GM23248 (cell line): Measurements from ENCODE around the gene C1orf87. TPM values are rescaled to one million over a fixed set of nuclear protein-coding genes. Genes with fewer than 3 reads are reported as not detected.

Experiments used
- DNase-seq: peaks from one replicate; pipeline ENCODE4 v3.0.0-alpha.2; 2015
- H2AFZ ChIP-seq: fragments of 200-600 bp; sonication (generic); 2 replicates; pipeline ENCODE4 v1.6.1; 2016; ENCODE audit warnings: antibody characterized with exemption
- H3F3A ChIP-seq: fragments of 200-600 bp; sonication (generic); 2 replicates; pipeline ENCODE4 v1.6.1; 2016; ENCODE audit warnings: mild to moderate bottlenecking, antibody characterized with exemption, mixed run types; ENCODE audit not compliant: insufficient read depth
- H3K27ac ChIP-seq: fragments of 200-600 bp; sonication (generic); 2 replicates; pipeline ENCODE4 v1.5.1; 2016; ENCODE audit warnings: mild to moderate bottlenecking
- H3K27me3 ChIP-seq: fragments of 200-600 bp; sonication (generic); replicated peaks from 2 replicates; pipeline ENCODE4 v1.6.1; 2016; ENCODE audit warnings: mild to moderate bottlenecking; ENCODE audit not compliant: insufficient read depth
- H3K36me3 ChIP-seq: fragments of 200-600 bp; sonication (generic); 2 replicates; pipeline ENCODE4 v1.6.1; 2016; ENCODE audit warnings: low read depth, mild to moderate bottlenecking
- H3K4me1 ChIP-seq: fragments of 200-600 bp; sonication (generic); 2 replicates; pipeline ENCODE4 v1.6.1; 2016; ENCODE audit warnings: mild to moderate bottlenecking; ENCODE audit not compliant: insufficient read depth
- H3K4me2 ChIP-seq: fragments of 200-600 bp; sonication (generic); one replicate; pipeline ENCODE4 v1.6.1; 2016; ENCODE audit warnings: mild to moderate bottlenecking; ENCODE audit not compliant: unreplicated experiment
- H3K4me3 ChIP-seq: fragments of 200-600 bp; sonication (generic); 2 replicates; pipeline ENCODE4 v1.5.1; 2016; ENCODE audit warnings: mild to moderate bottlenecking
- H3K79me2 ChIP-seq: fragments of 200-600 bp; sonication (generic); 2 replicates; pipeline ENCODE4 v1.6.1; 2016; ENCODE audit warnings: mild to moderate bottlenecking; ENCODE audit not compliant: insufficient read depth
- H3K9ac ChIP-seq: fragments of 200-600 bp; sonication (generic); 2 replicates; pipeline ENCODE4 v1.6.1; 2016; ENCODE audit warnings: mild to moderate bottlenecking
- H3K9me2 ChIP-seq: fragments of 200-600 bp; sonication (generic); 2 replicates; pipeline ENCODE4 v1.6.1; 2016; ENCODE audit warnings: mixed run types, mild to moderate bottlenecking, moderate library complexity; ENCODE audit not compliant: insufficient read depth
- H3K9me3 ChIP-seq: fragments of 200-600 bp; sonication (generic); one replicate; pipeline ENCODE4 v1.6.1; 2017; ENCODE audit warnings: low read depth
- H4K20me1 ChIP-seq: fragments of 200-600 bp; sonication (generic); 2 replicates; pipeline ENCODE4 v1.6.0; 2016; ENCODE audit not compliant: insufficient read depth
- EZH2 ChIP-seq: fragments of 200-600 bp; sonication (generic); IDR thresholded peaks from 2 replicates; pipeline ENCODE4 v1.6.1; 2018; ENCODE audit warnings: antibody characterized with exemption, mild to moderate bottlenecking; ENCODE audit not compliant: insufficient read depth, poor library complexity, severe bottlenecking
- EZH2phosphoT487 ChIP-seq: fragments of 200-600 bp; sonication (generic); IDR thresholded peaks from 2 replicates; pipeline ENCODE4 v1.6.1; 2018; ENCODE audit warnings: antibody characterized with exemption, moderate library complexity, mild to moderate bottlenecking, low read depth; ENCODE audit not compliant: insufficient read depth
- WGBS, 2 experiments: methylation state at CpG; one replicate each; pipeline ENCODE4 v1.1.6; 2015 to 2017; ENCODE audit warnings: low lambda C conversion rate in 2 of 2, low coverage in 1 of 2; ENCODE audit errors: missing lambda C conversion rate in 2 of 2; 5-methylcytosine and 5-hydroxymethylcytosine counted together
- in situ Hi-C: fragments of 300-500 bp; cut with MboI; formaldehyde crosslinking; loops from 2 replicates; pipeline ENCODE4 v1.15.0; 2020
- polyA plus RNA-seq: library from polyadenylated mRNA; unstranded; fragments of >200 nt; fragmentation: Nextera tagmentation; extraction: Ambion mirVana; gene quantifications from 2 replicates; pipeline ENCODE4 v1.2.1, GENCODE V29; 2016
- total RNA-seq: library from RNA; depleted of rRNA; stranded (reverse); fragments of >200 nt; shearing (Covaris generic); gene quantifications from 2 replicates; pipeline ENCODE4 v1.2.3, GENCODE V29; 2014

Gene C1orf87
- total and polyA plus RNA-seq, 2 experiments from 2014 or later: not detected

- peak overlapping the region; percentile 41 for H3K27ac ChIP-seq
- peak overlapping the region; percentile 37 for H3K4me2 ChIP-seq
- H3K36me3 ChIP-seq: no peaks in the 10 kb centered on the region
- H2AFZ ChIP-seq: no peak overlapping the region
- H3K9me3 ChIP-seq: no peaks in the 10 kb centered on the region
- H3K4me3 ChIP-seq: no peak overlapping the region
- no peaks in the 10 kb centered on the region for H4K20me1 ChIP-seq
- H3K27me3 ChIP-seq: no peaks in the 10 kb centered on the region
- H3F3A ChIP-seq: peaks cover 28% of the 10 kb centered on the region
- H3K79me2 ChIP-seq: no peaks in the 10 kb centered on the region
- TF ChIP-seq EZH2: no peak
- no peak for TF ChIP-seq EZH2phosphoT487
- in situ Hi-C loops: no loop called here
- no peak overlapping the region for H3K9ac ChIP-seq
- H3K4me1 ChIP-seq: peaks cover 34% of the 10 kb centered on the region
- WGBS, 2 experiments: 0 to 3% methylated on average over 1 of the region's 1 CpG
- H3K9me2 ChIP-seq: no peaks in the 10 kb centered on the region
- peak; percentile 80 for DNase-seq
These were observed 5.1 kb downstream of the C1orf87 start for GRCh38 chr1:60068393-60069045.

- in situ Hi-C loops: no loop called here
- Histone ChIP-seq H3K4me1 (peaks cover 30% of the 10 kb centered on the region), H2AFZ (no peak overlapping the region), H3K36me3 (no peaks in the 10 kb centered on the region), H3K27ac (peak overlapping the region; percentile 31; the same call in 1 of the 2 replicates), H4K20me1 (no peaks in the 10 kb centered on the region), H3K79me2 (no peaks in the 10 kb centered on the region), H3K9me3 (no peaks in the 10 kb centered on the region), H3F3A (peaks cover 28% of the 10 kb centered on the region), H3K27me3 (no peaks in the 10 kb centered on the region), H3K9ac (no peak overlapping the region), H3K4me2 (peak overlapping the region; percentile 48), H3K9me2 (no peaks in the 10 kb centered on the region), H3K4me3 (no peak overlapping the region)
- 0 to 5% methylated on average over 1 of the region's 1 CpG for WGBS, 2 experiments
- TF ChIP-seq EZH2: no peak
- TF ChIP-seq EZH2phosphoT487: no peak
- DNase-seq: peak; percentile 80
These were observed 7.6 kb downstream of the C1orf87 start for GRCh38 chr1:60066001-60066400.

- H3F3A ChIP-seq: peaks cover 28% of the 10 kb centered on the region
- H3K4me1 ChIP-seq: peaks cover 30% of the 10 kb centered on the region
- H2AFZ ChIP-seq: no peak overlapping the region
- no peak overlapping the region for H3K4me2 ChIP-seq
- TF ChIP-seq EZH2 (no peak), EZH2phosphoT487 (no peak)
- no peaks in the 10 kb centered on the region for H3K79me2 ChIP-seq
- H3K36me3 ChIP-seq: no peaks in the 10 kb centered on the region
- in situ Hi-C loops: no loop called here
- no peak overlapping the region for H3K27ac ChIP-seq
- no peaks in the 10 kb centered on the region for H3K27me3 ChIP-seq
- H3K9ac ChIP-seq: no peak overlapping the region
- H3K4me3 ChIP-seq: no peak overlapping the region
- 43 to 100% methylated on average over 1 to 2 of the region's 2 CpGs for WGBS, 2 experiments
- H3K9me2 ChIP-seq: no peaks in the 10 kb centered on the region
- H3K9me3 ChIP-seq: no peaks in the 10 kb centered on the region
- H4K20me1 ChIP-seq: no peaks in the 10 kb centered on the region
- DNase-seq: no peak
These were observed 8.4 kb downstream of the C1orf87 start for GRCh38 chr1:60065199-60065598.

- H3K27me3 ChIP-seq: no peaks in the 10 kb centered on the region
- no peak overlapping the region for H2AFZ ChIP-seq
- no peak overlapping the region for H3K4me3 ChIP-seq
- no peaks in the 10 kb centered on the region for H3K9me3 ChIP-seq
- WGBS, 2 experiments: 80 to 86% methylated on average over 4 of the region's 4 CpGs
- H3K4me1 ChIP-seq: peaks cover 20% of the 10 kb centered on the region
- H3K79me2 ChIP-seq: no peaks in the 10 kb centered on the region
- H3F3A ChIP-seq: peaks cover 17% of the 10 kb centered on the region
- no peaks in the 10 kb centered on the region for H3K9me2 ChIP-seq
- DNase-seq: no peak
- H3K4me2 ChIP-seq: no peak overlapping the region
- in situ Hi-C loops: no loop called here
- no peak overlapping the region for H3K9ac ChIP-seq
- no peaks in the 10 kb centered on the region for H3K36me3 ChIP-seq
- TF ChIP-seq EZH2phosphoT487 (no peak), EZH2 (no peak)
- no peaks in the 10 kb centered on the region for H4K20me1 ChIP-seq
- no peak overlapping the region for H3K27ac ChIP-seq
These were observed 10.0 kb downstream of the C1orf87 start for GRCh38 chr1:60063561-60063960.
